AML-193 (cell line): ENCODE data around the gene BCAS3.

Experiments used
- DNase-seq, 2 experiments: peaks; one replicate each; lab custom pipeline; 2025; lab: John Stamatoyannopoulos, UW

BCAS3 gene

DNA sequence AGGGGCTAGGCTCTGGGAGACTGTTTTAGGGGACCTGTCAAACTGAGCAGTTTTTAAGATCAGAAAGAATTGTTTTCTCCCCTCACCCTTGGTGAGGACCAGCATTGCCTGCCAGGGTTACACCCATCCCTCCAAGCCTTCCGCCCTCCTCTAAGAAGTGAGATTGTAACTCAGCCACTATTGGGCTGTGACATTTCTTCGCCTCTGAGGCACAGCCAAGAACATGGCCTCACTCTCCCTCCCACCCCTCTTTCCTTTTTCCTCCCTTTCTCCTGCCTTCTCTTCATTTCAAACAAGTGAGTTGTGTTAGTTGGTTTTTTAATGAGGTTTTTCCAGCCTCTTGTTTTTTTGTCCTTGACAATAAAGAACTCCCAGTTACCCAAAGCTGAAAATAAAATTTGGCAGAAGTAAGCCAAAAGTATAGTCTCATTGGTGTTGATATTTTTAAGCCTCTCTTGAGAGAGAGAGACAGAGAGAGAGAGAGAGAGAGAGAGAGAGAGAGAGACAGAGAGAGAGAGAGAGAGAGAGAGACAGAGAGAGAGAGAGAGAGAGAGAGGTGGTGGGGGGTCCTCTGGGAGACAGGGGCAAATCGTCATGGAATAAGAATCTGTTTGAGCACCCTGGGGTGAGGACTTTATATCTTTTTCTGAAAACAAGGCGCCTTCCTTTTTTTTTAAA, 644.8 kb downstream of the BCAS3 start:
- no peak for DNase-seq

DNA sequence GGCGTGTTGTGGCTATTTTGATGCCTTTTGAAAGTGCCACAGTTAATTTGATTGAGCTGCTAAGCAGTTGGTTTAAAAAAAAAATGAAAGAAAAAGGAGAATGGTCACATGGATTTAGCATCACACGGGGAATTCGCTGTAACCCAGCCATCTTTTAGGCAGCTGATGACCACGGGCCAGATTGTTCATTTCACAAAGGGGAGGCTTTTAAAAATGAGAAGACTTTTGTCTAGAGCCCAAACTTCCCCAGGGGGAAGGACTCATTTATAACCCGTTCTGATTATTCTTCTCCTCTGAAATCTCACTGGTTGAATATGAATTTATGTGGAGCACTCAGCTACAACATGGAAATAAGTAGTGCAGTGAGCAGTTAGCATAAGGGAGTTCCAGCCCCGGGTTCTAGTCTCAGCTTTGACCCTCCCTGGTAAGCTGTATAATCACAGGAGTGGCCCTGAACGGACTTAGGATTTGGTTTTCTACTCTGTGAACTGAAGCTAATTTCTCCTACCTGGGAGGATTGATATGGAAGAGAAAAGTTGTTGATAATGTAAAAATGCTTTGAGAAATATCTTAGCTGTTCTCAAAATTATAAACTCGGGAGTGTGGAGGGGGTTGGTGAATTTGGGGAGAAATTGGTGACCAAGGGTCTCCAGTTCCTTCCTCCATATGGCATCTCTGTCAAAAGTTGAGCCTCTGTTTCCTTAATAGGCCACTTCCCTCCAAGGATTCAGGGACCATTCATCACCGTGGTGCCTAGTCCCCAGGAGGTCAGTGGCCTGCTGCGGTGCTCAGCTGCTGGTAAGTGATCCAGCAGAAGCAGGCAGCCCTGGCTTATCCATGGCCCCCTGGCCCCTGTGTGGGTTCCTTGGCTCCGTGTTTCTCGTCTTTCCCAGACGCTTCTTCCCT, 645.6 kb downstream of the BCAS3 start:
- no peak for DNase-seq

DNA sequence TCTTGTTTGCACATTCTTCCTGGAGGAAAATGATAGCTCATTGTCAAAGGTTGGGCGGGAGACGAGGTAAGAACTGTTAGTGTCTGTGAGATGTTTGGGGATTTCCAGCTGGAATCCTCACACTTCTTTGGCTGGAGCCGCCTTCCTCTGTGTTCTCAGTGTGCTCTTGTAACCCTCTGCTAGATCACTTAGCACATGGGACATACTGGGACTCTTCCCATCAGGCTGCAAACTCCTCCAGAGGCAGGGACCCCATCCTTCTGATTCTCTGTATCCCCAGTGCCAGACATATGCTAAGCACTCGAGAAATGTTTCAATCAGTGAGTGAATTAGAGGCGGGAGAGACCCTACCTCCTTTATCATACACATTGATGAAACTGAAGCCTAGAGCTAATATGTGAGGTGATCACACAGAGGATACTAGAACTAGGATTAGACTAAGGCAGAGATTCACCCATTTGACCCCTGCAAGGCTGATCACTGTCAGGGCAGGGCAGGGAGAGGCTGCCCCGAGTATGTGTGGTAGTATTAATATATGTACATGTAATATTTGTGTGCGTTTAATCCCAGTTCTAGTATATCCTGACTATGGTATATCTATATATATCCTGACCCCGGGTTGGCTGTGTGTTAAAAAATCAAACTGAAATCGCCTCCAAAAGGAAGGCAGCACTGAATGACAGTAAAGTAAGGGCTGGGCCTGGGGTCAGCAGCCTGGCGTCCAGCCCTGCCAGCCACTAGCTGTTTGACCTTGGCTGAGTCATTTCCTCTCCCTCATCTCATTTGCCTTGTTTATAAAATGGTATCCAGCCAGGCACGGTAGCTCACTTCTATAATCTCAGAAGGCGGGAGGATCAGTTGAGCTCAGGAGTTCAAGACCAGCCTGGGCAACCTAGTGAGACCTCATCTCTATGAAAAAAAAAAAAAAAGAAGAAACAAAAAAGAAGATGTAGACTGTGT, 646.5 kb downstream of the BCAS3 start:
- DNase-seq = no peak

DNA sequence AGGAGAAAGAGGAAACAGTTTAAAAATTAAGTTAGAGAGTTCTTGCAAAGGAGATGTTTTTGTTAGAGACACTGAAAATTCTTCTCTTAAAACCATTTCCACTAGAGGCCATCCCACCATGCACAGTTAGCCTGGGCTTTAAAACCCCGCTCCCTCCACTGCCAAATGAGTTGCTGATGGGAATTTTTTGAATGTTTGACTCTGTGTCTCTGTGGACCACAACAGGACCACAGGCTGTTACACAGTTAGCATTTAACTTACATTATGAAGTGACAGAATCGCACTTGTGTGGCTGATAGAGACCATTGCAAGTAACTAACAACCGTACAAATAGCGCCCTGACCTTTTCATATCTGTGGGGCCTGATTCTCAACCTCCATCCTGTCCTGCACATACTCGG, 647.3 kb downstream of the BCAS3 start:
- no peak for DNase-seq

DNA sequence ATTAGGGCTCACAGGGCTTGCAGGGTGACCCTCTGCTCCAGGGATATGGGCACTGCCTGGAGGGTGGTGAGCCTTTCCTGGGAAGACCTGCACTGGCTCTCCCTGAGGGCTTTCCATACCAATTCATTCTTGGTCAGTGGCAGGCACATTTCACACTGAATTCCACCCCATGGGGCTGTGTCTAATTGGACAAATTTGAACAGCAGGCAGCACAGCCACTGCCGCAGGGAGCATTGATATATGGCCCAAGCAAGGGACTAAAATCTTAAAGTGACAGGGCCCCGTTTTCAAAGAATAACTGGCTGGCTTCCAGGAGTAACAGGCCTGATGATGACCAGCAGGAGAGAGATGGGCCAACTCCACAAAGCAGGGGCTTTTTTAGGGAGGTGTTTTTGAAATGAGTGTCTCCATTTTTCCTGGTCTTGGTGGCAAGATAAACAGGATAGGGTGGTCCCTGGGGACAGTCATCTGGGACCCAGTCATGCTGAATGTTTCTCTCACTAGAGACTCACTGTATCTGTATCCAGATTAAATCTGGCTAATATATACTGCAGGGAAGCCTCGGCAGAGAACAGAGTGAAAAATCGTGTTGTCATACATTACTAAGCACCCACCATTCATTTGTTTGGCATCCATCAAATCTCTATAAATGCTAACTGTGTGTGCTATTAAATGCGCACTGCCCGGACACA, 647.9 kb downstream of the BCAS3 start:
- no peak for DNase-seq

DNA sequence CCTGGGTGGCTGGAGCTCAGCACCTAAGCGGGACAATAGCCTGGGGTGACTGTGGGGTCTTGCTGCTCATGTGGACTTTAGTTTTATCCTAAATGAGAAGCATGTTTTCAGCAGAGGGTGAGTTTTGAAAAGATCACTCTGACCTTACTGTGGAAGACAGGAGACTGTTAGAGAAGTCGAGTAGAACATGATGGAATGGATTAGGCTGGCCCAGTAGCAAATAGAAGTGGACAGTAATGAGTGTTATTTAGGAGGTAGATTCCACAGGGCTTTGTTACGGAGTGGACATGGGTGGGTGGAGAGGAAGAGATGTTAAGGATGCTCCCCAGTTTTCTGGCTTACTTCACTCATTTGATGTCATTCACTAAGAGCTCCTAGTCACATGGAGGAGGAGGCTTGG, 648.7 kb downstream of the BCAS3 start:
- DNase-seq = no peak

DNA sequence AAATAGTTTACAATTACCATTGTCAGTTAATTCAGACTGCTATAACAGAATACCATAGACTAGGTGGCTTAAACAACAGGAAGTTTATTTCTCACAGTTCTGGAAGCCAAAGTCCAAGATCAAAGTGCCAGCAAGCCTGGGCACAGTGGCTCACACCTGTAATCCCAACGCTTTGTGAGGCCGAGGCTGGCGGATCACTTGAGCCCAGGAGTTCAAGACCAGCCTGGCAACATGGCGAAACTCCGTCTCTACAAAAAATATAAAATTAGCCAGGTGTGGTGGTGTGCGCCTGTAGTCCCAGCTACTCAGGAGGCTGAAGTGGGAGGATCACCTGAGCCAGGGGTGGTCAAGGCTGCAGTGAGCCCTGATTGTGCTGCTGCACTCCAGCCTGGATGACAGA, 650.7 kb downstream of the BCAS3 start:
- no peak for DNase-seq

DNA sequence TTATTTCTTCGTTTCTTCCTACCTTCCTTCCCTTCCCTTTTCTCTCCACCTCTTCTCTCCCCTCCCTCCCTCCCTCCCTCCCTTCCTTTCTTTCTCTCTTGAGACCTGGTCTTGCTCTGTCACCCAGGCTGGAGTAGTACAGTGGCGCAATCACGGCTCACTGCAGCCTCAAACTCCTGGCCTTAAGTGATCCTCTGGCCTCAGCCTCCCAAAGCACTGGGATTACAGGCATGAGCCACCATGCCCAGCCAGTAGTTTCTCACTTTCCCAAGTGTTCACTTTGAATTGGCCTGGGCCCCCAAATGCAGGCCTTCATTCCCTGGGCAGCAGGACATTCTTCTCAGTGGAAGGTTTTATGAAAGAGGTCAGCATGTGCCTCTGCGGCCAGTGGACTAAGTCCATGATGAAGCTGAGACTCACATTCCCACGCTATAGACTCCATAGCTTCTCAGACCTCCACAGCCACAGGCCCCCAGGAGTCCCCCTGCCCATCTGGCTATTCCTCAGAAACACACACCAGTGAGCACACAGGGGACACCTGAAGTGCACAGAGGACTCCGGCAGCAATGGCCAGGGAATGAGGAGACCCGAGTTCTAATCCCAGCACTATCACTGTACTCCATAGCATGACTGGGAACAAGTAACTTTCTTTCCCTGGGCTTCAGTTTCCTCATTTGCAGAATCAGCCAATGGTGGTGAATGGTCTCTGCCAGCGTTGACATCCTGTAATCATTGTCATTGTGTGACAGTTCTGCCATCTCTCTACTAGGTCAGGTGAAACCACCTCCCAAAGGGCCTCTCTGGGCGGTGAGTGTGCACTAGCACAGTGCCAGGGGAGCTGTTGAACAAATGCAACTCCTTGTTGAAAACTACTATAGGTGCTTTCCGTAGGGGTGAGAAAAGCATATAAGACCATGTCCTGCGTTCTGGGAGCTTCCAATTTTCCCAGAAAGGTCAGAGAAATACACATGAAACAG, 652.8 kb downstream of the BCAS3 start:
- DNase-seq = no peak

DNA sequence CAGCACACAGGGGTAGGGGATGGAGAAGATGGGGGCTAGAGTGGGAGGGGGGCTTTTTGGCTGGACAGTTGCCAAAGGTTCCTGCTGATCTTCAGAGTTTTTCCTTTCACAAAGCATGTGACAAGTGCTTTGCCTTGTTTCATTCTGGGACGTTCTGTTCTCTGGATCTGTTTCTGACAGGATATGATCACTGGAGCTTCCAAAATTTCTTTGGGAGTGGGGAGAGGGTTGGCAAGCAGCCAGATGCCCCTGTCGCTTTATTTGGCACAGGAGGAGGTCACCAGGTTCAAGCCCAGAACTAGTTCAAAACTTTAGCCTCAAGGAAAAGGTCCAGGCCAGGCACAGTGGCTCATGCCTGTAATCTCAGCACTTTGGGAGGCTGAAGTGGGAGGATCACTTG, 653.5 kb downstream of the BCAS3 start:
- DNase-seq = no peak

DNA sequence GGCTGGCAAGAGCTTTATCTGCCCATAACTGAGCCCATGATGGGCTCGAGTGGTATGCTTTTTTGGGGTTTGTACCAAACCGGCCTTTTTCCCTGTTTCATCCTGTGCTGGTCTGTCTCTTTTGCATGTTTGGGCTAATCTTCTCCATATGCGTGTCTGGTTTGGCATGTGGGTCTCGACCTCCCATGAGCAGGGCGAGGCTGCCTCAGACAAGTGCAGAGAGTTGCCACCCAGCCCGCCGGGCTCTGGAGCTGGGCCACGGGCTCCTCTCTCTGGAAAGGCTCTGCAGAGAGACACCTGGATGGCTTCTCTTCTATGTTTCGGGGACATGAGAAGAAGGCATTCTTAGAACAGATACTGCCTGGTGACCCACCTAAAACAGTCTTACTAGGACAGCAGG, 654.2 kb downstream of the BCAS3 start:
- no peak for DNase-seq

DNA sequence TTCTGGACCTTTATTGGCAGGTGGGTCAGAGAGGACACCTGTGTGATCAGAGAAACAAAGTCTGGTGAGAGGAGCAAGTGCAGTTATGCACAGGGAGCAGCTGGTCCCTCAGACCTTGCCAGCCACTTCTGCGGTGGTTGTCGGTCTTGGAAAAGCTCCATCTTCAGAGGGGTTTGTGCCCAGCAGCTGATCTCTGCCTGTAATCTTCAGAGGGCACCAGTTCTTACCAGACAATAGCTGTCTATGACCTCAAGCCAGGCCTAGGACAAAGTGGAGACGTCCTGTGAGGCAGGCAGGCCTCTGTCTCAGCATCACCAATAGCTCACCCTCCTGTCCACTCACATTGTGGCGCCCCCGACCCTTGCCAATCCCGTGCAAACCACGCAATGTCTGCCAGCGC, 655.5 kb downstream of the BCAS3 start:
- DNase-seq = no peak

DNA sequence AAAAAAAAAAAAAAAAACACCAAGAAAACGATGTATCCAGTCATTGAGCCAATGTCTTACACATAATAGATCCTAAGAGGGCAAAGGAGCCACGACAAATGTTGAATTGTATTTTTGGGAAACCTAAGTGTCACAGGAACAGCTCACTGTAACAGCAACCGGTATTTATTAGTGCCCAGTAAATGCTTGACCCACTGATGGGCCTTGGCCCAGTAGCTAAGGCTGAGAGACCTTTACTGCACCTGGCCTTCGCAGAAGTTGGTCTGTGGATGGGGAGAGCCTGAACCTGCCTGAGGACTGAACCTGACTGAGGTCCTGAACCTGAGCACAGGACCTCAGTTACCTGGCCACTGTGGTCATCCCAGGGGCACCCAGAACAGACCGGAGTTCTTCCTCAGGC, 657.0 kb downstream of the BCAS3 start:
- DNase-seq = no peak

DNA sequence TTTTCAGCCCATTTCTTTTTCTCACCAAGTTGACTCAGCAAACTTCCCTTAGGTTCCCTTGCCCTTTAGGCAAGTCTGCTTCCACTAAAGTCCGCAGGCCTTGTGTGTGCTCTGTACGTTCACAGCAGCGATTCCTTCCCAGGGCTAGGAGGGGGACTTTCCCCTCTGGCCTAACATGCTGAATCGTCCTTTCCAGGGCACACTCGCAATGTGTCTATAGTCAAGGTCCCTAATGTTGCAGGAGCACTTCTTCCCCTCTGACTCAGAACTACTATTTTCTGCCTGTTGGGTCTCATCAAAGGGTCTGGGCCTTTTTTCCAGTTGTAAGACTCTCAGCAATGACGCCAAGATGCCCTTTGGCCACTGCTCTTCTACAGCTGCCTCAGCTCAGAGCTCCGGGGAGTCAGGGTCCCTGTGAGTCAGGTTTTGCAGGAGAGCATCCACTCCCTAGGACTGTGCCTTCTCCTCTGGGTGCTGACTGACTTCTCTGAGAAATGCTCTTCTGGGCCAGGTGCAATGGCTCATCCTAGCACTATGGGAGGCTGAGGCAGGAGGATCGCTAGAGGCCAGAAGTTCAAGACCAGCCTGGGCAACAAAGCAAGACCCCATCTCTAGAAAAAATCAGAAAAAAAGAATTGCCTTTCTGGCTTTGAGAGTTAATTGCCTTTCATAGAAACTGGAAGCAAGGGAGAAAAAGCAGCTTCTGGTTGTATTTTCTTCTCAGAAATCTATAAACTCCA, 657.6 kb downstream of the BCAS3 start:
- no peak for DNase-seq

DNA sequence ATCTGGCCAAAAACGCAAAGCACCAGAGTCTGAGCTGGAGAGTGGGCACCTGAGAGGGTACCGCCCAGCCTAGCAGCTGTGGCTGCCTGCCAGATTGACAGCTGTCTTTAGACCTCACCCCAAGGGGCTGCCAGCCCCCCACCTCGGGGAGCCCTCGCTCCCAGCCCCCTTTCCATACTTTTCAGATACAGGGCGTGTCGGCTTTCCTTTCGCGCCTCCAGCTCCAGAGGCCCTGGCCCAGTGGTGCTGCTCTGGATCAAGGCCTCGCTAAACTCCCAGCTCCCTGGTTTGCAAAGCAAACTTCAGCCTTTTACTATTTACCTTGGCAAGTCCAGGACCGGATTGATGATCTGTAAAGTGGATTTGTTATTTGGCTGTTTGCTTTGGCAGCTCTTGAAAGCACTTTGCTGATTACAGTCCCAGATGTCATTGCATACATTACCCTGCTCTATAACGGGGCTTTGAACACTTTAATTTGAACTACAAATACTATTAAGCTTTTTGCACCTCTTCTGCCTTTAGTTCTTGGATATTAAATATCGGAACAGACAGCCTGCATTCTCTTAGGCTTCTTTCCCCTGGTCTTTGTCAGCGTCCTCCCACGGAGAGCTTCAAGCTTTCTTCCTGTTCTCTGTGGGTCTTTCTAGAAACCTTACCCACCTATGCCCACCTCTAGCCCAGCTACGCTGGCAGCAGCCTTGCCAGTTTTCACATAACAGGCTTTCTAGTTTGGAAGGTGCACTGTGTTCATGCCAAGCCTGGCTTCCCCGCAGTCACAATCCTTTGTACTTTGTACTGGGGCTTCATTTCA, 658.4 kb downstream of the BCAS3 start:
- DNase-seq = no peak

DNA sequence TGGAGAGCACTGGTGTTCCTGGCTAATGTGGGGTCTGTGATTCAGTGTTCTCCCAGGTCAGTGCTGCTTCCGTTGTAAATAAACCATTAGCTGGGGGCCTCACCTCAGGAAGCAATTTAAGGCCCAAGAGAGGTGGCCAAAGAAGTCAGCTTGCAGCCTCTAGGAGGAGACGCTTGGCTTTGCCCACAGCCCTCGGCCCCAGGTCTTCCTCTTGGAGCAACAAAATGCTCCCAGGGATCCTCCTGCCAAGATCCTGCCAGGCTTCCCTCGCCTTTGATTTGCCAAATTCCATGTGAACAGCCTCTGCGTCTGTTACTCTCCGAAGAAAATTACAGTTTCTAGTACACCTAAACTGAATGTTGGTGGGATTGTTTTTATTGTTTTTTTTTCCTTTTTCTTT, 659.6 kb downstream of the BCAS3 start:
- no peak for DNase-seq

DNA sequence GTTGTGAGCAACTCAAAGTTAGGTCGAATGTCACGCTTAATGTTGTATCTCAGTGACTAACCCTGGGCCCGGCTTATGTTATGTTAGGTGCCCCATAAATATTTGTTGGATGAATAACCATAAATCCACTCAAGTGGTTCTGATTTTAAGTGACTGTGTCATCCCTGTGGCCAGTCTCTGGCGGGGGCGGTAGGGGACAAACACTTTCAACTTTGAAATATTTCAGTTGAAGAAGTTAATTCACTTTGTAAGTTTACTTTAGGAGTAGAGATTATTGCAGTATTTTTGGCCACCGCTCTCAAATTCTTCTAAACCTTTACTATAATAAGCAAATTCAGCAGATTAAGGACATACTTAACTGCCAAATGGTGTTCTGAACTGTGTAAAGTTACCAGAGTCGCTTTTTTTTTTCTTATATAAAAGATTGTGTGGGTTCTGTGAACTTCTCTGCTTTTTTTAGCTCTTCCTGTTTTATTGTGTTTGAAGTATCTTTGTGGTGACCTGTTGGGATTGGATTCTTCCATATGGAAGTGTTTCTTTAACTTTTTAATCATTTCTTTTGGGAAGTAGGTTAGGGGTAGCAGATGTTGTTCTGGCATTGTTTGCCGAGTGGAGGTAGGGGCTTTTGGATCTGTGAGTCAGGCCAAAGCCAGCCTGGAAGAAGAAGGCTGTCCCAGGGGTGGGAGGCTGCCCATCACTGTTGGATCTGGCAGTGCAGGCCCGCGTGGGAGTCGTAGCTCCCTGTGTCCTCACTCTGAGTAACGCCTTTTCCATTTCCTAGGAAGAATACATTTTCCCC, 660.5 kb downstream of the BCAS3 start:
- no peak for DNase-seq

DNA sequence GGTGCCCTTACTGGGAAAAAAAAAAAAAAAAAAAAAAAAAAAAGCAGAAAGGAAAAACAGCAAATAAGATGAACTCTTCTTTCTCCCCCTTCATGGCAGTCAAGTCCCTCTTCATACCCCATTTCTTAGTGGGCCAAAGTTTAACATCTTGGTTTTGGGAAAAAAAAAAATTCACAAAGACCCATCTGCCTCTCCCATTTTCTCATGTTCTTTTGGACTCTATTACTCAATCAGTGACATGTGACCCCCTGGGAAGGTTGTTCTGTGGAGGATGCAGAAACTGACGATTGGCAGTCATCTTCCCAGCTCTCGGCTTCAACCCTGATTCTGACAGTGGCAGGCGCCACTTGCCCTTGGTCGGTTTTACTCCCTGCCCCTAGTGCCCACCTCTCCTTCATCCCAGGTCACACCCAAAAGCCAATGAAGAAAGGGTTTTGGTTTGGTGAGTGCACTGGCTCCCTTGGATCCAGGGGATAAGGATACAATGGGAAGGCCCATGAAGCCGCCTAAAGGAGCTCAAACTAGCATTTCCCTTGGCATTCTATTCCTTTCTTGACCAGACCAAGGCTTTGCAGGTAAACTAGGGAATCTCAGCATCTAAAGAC, 661.3 kb downstream of the BCAS3 start:
- DNase-seq = no peak
